Measurements from ENCODE around the gene RASAL2.

DNA sequence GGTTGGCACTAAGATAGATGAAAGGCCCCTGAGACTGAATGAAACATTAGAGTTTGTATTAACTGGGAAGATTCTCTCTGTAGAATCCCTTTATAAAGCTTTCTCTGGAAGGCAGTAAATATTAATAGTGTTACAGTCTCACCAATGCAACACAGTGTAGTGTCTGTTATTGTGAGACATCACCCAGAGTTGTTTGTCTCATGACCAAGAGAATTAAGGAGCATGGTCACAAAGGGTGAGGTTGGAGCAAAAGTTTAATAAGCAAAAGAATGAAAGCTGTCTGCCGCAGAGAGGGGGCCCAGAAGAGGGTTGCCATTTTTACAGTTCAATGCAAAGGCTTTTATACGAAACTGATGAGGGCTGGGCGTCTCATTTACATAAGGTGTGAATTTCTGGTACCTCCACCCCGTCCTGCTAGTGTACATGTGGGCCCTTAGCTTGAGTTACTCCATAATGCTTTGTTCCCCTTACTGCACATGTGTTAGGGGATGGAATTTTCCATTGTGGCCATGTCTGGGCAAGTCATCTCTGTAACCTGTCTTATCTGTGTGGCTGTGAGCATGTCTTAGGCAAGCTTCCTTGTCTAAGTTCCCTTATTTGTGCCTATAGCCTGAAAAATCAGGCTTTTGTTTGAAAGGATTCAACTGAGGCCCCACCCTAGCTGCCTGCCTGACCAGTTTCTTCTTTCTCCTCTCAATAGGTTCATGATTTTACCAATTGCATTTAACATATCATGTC, 184.1 kb downstream of the RASAL2 start:
- no peak for TF ChIP-seq CTCF (IDR thresholded peaks at IDR 0.05)
- no peak for TF ChIP-seq EZH2 (IDR thresholded peaks at IDR 0.05; ENCODE audit: borderline replicate concordance, insufficient read depth, low read depth, low read length, poor library complexity, severe bottlenecking)
